GM20000 (cell line): ENCODE measurements around the gene BAZ1B.
"Not testable (repeated sequence)": the region's sequence is repeated elsewhere in the genome, so short reads cannot be mapped to it uniquely, and the experiment has no call there.

ENCODE experiments used
- DNase-seq: peaks from one replicate; pipeline ENCODE4 v3.0.0; 2012; ENCODE audit warnings: low spot score
- TF ChIP-seq, protein P1 (sequence below): IDR thresholded peaks from 2 replicates; pipeline ENCODE4 v1.5.1; 2012; ENCODE audit warnings: mild to moderate bottlenecking, control low read depth; ENCODE audit errors: extremely low read depth, missing control alignments

The BAZ1B gene

DNA sequence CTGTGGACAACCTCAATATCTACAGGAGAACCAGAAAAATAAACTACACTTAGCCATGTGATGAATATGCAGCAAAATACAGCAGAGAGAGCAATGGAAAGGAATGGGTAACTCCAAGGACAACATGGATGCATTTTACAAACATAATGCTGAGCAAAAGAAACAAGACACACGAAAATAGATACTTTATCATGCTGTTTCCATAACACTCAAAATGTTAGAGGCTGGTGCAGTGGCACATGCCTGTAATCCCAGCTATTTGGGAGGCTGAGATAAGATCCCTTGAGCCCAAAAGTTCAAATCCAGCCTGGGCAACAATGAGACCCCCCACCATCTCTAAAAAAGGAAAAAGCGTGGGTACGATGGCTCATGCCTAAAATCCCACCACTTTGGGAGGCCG lies 27.1 kb upstream of the BAZ1B start:
- TF ChIP-seq, protein P1, sequence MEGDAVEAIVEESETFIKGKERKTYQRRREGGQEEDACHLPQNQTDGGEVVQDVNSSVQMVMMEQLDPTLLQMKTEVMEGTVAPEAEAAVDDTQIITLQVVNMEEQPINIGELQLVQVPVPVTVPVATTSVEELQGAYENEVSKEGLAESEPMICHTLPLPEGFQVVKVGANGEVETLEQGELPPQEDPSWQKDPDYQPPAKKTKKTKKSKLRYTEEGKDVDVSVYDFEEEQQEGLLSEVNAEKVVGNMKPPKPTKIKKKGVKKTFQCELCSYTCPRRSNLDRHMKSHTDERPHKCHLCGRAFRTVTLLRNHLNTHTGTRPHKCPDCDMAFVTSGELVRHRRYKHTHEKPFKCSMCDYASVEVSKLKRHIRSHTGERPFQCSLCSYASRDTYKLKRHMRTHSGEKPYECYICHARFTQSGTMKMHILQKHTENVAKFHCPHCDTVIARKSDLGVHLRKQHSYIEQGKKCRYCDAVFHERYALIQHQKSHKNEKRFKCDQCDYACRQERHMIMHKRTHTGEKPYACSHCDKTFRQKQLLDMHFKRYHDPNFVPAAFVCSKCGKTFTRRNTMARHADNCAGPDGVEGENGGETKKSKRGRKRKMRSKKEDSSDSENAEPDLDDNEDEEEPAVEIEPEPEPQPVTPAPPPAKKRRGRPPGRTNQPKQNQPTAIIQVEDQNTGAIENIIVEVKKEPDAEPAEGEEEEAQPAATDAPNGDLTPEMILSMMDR: no peak
- no peak for DNase-seq

DNA sequence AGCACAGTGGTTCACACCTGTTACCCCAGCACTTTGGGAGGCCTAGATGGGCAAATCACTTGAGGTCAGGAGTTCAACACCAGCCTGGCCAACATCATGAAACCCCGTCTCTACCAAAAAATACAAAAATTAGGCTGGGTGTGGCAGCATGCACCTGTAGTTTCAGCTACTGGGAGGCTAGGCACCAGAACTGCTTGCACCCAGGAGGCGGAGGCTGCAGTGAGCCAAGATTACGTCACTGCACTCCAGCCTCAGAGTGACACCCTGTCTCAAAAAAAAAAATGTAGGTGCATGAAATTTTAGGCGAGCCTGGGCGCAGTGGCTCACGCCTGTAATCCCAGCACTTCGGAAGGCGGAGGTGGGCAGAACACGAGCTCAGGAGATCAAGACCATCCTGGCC lies 25.7 kb upstream of the BAZ1B start:
- TF ChIP-seq, protein P1: no peak
- no peak for DNase-seq

DNA sequence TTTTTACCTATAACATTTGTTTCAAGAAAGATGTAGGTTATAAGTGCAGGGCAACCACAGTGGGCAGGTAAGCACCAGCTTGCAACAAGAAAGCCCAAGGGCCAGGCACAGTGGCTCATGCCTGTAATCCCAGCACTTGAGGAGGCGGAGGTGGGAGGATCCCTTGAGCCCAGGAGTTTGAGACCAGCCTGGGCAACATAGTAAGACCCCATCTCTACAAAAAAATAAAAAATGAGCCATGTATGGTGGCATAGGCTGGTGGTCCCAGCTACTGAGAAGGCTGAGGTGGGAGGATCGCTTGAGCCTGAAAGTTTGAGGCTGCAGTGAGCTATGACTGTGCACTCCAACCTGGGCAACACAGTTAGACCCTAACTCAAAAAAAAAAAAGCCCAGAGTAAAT lies 22.6 kb upstream of the BAZ1B start:
- TF ChIP-seq, protein P1: no peak
- DNase-seq: no peak

DNA sequence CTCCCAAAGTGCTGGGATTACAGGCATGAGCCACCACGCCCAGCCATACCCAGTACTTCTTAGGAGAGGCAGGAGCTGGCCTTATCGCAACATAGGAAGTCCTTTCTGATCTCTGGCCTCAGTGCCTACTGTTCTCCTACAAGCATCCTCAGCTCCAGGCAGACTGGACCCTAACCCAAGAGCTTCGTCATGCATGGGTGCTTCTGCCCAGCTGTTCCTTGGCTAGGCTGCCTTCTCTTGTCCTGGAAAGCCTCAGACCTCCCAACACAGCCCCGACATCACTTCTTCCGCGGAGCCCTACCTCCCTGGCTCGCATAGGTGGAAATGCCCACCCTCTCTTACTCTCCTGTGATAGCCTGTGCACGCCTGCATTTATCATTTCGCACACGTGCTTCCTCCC lies 19.6 kb upstream of the BAZ1B start:
- TF ChIP-seq, protein P1: no peak
- DNase-seq: no peak

DNA sequence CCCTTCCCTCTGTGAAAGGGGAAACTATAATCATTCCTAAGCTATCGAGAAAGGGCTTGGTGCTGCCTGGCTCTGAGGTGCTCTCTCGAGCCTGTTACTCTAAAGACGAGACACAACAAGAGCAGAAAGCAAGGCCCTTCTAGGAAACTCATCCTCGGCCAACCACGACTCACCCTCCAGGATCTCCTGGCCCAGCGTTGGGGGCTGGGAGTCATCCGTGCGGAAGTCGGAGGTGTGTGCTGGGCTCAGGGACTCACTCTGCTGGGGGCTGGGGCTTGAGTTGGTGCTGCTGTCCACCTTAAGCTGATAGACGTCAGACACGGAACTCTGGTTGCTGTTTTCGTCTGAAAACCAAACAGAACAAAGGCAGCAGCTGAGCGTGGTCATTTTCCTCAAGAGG lies 17.6 kb upstream of the BAZ1B start:
- TF ChIP-seq, protein P1: no peak
- no peak for DNase-seq

DNA sequence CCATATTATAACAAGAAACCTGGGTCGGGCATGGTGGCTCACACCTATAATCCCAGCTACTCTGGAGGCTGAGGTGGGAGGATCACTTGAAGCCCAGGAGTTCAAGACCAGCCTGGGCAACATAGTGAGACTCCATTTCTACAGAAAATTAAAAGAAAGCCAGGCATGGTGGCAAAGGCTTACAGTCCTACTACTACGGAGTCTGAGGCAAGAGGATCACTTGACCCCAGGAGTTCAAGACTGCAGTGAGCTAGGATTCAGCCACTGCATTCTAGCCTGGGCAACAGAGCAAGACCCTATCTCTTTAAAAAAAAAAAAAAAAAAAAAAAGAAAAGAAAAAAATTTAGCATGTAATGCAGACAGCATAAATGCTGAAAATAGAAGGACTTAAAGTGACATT lies 16.4 kb upstream of the BAZ1B start:
- DNase-seq: not testable (repeated sequence)

DNA sequence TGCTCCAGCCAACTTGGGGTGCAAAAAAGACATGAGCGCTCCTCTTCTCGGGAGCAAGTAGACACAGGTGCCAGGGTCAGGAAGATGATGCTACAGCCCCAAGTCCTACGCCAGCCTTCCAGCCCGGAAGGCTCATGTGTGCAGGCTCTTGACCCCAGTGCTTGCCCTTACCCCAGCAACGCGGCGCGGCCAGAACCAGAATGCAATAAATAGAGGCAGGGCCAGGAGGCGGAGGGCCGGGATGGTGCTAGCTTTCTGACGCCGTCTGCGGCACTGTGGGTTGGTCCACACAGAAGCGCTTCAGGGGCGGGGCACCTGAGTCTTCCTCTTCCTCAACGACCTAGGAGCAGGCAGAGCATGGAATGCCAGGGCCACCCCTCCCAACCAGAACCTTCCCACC lies 15.0 kb upstream of the BAZ1B start:
- TF ChIP-seq, protein P1: no peak
- DNase-seq: no peak

DNA sequence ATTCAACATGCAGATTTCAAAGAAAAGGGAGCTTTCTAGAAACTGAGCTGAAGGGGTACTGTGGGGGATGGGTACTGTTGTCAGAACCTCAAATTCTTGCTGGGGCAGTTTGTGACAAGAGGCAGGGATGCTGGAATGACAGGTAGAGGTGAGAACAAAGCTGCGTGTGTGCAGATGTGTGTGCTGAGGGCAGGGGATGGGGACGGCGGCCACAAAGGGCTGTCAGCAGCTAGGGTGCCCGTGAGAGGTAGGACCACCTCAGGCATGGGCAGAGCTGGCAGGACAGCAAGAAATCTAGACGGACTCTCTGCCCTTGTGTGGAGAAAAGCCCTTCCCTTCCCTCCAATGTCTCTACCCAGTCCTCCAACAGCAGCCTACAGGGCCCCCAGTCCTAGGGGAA lies 14.4 kb upstream of the BAZ1B start:
- TF ChIP-seq, protein P1: no peak
- DNase-seq: no peak

DNA sequence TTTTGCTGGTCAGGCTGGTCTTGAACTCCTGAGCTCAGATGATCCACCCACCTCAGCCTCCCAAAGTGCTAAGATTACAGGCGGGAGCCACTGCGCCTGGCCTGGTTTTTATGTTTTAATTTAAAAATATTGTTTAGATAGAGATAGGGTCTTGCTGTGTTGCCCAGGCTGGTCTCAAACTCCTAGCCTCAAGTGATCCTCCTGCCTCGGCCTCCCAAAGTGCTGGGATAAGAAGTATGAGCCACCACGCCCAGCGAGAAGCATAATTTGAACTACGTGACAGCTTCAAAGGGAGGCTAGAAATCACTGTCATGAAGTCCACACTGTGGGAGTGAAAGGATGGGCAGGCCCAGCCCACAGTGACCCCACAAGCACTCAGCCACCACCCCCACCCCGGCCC lies 13.8 kb upstream of the BAZ1B start:
- DNase-seq: not testable (repeated sequence)
